ENCODE results near the gene ZBTB25.
"Not testable (repeated sequence)": the region's sequence is repeated elsewhere in the genome, so short reads cannot be mapped to it uniquely, and the experiment has no call there.

The ZBTB25 gene

DNA sequence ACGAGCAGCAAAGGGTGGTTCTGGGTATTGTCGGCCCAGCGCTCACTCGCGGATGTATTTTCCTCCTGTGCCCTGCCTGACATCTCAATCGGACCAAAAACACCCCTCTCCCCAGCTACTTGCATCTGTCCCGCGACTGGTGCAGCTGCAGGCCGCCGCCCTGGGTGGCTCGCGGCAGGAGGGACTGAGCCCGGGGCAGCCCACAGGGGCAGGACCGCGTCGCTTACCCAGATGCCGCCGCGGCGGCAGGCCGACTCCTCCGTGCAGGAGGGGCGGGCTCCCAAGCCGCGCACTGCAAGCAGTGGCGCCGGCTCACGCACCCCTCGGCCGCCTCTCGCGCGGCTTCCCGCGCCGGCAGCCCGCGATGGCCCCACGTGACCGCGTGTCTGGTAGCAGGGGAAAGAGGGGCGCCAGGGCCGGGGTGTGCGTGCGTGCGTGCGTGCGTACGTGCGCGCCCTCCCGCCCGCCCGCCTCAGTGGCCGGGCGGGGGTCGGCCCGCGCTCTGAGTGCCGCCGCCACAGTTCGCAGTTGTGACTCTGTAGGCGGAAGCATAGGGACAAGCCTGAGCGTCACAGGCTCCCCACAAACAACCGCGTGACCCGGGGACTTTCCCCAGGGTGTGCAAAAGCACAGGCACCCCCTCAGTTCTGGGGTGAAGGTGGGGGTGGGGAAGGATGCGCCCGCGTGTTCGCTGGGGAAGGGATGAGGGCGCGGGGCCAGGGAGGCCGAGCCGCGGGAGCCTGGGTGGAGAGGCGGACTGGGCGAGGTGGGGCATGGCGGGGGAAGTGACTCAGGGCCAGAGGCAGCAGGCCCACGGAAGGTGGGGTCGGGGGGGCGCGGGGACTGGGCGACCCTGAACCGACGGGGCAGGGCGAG, at the start of gene ZBTB25:
Gene ZBTB25, minus strand, starts transcription at position 405 of the 876 bp plus-strand sequence. CDS start 13,305 bp downstream, outside the sequence.
- DNase-seq: peak; percentile 88

GRCh38 chr14:64550621-64551333, 47.1 kb upstream of the ZBTB25 start:
- DNase-seq: no peak

DNA sequence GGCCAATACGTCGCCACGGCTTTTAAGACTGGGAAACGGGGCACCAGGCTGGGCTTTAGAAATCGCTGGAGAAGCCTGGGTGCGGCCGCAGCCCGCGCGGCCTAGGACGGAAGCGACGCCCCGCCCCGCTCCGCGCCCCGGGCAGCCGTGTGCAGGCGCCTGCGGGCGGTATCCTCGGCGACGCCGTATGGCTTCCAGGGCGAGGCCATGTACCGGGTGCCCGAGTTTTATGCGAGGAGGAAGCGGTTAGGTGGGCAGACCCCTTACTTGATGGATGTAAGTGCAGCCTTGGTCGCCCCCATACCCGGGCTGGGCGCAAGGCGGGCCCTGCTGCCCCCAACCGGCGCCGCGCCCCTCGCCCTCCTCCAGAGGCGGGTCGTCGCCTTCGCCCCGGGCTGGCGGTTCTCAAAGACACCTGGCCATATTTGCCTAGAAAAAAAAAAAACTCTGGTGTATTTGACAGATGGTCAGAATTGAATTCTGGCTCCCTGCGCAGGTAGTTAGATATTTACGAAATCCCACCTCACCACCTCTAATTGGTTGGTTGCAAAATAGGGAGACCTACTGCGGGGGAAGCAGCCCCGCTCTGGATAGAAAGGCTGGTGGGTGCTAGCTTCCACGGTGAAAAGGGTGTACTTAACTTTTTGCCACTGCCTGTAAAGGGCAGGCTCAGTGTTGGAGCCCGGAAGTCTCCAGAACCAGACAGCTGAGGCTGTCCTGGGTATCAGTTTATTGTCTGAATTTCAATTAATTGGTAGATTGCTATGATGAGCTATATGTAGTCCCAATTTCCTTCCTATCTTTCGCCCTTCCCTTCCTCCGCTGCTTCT, 46.4 kb upstream of the ZBTB25 start, which contains the start of gene PPP1R36:
Gene PPP1R36, plus strand, starts transcription at position 171 of the 830 bp plus-strand sequence. Its CDS starts 37 bp downstream, at position 208.
- peak; percentile 50 for DNase-seq

- no peak for DNase-seq
These were observed 45.4 kb upstream of the ZBTB25 start for GRCh38 chr14:64549016-64549415.

DNA sequence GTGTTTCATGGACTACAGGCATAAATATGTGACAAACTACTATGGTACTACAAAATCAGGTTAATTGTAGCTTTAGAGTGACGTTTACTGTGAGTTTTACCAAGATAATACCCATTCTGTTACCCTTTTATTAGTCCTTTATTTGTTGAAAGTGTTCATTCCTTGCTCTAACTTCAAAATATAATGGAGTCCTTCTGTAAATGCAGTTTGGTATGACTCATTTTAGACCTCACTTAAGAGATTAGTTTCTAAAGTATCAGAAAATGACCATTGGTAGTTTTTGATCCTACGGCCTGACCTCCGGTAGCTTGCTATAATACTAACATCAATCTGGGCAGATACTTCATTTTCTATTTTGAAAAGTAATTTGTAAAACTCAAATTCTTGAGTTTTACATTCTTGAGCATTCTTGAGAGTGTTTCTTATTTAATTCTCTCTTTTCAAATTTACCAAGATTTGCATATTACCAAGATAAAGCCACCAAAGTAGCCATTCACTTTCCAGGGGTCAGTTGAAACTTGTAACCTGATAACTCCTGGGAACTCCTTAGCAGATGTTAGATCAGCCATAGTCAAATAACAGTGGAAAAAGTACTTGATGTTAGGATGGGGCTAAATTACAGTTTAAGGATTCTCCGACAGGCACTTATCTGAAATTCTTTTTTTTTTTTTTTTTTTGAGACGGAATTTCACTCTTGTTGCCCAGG, 41.1 kb upstream of the ZBTB25 start:
- no peak for DNase-seq

DNA sequence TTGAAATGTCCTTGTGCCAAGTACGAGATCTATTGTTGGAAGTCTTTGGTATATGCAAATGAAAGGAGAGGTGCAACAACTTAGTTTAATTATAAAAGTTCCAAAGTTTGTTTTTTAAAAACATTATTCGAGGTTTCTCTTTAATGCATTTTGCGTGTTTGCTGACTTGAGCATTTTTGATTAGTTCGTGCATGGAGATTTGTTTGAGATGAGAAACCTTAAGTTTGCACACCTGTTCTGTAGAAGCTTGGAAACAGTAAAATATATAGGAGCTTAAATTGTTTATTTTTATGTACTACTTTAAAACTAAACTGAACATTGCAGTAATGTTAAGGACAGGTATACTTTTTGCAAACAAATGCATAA, 39.2 kb upstream of the ZBTB25 start:
- no peak for DNase-seq

DNA sequence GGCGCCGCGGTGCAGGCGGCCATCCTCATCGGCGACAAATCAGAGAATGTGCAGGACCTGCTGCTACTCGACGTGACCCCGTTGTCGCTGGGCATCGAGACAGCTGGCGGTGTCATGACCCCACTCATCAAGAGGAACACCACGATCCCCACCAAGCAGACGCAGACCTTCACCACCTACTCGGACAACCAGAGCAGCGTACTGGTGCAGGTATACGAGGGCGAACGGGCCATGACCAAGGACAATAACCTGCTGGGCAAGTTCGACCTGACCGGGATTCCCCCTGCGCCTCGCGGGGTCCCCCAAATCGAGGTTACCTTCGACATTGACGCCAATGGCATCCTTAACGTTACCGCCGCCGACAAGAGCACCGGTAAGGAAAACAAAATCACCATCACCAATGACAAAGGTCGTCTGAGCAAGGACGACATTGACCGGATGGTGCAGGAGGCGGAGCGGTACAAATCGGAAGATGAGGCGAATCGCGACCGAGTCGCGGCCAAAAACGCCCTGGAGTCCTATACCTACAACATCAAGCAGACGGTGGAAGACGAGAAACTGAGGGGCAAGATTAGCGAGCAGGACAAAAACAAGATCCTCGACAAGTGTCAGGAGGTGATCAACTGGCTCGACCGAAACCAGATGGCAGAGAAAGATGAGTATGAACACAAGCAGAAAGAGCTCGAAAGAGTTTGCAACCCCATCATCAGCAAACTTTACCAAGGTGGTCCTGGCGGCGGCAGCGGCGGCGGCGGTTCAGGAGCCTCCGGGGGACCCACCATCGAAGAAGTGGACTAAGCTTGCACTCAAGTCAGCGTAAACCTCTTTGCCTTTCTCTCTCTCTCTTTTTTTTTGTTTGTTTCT, 38.6 kb upstream of the ZBTB25 start:
- DNase-seq: no peak

DNA sequence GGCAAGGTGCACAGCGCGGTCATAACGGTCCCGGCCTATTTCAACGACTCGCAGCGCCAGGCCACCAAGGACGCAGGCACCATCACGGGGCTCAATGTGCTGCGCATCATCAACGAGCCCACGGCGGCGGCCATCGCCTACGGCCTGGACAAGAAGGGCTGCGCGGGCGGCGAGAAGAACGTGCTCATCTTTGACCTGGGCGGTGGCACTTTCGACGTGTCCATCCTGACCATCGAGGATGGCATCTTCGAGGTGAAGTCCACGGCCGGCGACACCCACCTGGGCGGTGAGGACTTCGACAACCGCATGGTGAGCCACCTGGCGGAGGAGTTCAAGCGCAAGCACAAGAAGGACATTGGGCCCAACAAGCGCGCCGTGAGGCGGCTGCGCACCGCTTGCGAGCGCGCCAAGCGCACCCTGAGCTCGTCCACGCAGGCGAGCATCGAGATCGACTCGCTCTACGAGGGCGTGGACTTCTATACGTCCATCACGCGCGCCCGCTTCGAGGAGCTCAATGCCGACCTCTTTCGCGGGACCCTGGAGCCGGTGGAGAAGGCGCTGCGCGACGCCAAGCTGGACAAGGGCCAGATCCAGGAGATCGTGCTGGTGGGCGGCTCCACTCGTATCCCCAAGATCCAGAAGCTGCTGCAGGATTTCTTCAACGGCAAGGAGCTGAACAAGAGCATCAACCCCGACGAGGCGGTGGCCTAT, 37.8 kb upstream of the ZBTB25 start:
- DNase-seq: no peak

DNA sequence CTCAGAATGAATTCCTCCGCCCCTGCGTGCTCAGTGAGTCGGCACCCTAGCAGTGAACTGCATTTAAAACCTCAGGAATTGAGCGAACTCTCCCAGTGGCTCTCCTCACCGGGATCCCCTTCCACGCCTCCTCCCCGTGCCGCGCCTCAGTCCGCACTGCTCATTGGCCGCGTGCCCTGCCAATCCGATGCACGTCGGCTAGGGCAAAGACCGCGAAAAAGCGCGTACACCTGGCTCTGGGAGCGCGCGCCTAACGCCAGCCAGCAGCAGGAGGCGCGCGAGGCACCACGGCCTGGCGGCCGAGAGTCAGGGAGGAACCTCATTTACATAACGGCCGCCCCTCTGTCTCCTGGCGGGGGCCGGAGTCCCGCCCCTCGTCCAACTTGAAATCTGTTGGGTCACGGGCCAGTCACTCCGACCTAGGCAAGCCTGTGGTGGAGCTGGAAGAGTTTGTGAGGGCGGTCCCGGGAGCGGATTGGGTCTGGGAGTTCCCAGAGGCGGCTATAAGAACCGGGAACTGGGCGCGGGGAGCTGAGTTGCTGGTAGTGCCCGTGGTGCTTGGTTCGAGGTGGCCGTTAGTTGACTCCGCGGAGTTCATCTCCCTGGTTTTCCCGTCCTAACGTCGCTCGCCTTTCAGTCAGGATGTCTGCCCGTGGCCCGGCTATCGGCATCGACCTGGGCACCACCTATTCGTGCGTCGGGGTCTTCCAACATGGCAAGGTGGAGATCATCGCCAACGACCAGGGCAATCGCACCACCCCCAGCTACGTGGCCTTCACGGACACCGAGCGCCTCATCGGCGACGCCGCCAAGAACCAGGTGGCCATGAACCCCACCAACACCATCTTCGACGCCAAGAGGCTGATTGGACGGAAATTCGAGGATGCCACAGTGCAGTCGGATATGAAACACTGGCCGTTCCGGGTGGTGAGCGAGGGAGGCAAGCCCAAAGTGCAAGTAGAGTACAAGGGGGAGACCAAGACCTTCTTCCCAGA, 36.9 kb upstream of the ZBTB25 start, which contains the start of gene HSPA2:
Gene HSPA2, plus strand, starts transcription at position 534 of the 995 bp plus-strand sequence. Its CDS starts 109 bp downstream, at position 643.
- peak; percentile 96 for DNase-seq

DNA sequence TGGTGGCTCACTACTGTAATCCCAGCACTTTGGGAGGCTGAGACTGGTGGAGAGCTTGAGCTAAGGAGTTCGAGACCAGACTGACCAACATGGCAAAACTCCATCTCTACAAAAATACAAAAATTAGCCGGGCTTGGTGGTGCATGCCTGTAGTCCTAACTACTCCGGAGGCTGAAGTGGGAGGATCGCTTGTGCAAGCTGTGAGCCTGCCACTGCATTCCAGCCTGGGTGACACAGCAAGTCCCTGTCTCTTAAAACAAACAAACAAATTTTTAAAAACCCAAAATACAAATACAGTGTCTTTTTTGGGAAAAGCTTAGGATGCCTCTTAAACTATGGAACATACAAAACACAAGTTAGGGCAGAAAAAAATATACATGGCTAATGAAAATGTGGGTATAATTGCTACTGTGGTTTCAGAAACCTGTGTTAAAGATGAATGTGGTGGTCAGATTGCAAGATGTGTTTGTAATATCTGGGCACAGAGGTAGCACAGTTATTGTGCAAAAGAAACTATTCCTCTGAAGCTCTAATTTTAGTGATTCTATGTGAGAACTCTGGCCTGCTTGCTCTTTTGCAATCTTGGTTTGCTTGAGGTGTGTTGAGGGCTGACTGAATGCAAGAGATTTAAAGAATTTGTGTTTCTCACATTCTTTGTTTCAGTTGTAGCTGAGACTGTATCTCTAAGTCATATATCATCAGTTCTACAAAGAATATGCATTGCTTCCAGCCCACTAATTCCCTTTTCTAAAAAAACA, 33.0 kb upstream of the ZBTB25 start:
- no peak for DNase-seq

DNA sequence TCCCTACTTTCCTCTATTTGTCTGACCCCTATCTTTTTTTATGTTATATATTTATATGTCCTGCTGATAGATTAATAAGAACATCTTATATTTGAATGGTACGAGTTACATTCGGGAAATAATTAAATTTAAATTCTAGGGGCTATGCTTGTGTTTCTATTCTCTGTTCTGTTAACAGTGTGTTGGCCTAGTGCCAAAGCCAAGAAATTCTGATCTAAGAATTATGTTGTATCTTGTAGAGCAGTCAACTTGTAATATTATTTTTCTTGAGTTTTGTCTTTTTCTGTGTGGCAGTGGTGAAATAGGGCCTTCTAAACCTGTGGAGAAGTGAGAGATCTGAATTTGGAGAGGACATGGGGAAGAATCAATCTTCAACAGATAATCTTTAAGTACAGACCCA, 27.9 kb upstream of the ZBTB25 start:
- DNase-seq: no peak

- DNase-seq: no peak
These were observed 21.7 kb upstream of the ZBTB25 start for GRCh38 chr14:64525354-64525753.

DNA sequence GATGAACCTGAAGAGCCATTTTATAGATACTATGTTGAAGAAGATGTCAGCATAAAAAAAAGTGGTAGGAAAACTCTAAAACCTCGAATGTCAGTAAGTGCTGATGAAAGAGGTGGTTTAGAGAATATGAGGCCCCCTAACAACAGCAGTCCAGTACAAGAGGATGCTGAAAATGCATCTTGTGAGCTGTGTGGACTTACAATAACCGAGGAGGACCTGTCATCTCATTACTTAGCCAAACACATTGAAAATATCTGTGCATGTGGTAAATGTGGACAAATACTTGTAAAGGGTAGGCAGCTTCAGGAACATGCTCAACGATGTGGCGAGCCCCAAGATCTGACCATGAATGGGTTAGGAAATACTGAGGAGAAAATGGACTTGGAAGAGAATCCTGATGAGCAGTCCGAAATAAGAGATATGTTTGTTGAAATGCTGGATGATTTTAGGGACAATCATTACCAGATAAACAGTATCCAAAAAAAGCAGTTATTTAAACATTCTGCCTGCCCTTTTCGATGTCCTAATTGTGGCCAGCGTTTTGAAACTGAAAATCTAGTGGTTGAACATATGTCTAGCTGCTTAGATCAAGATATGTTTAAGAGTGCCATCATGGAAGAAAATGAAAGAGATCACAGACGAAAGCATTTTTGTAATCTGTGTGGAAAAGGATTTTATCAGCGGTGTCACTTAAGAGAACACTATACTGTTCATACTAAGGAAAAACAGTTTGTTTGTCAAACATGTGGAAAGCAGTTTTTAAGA, 19.1 kb upstream of the ZBTB25 start:
- no peak for DNase-seq

DNA sequence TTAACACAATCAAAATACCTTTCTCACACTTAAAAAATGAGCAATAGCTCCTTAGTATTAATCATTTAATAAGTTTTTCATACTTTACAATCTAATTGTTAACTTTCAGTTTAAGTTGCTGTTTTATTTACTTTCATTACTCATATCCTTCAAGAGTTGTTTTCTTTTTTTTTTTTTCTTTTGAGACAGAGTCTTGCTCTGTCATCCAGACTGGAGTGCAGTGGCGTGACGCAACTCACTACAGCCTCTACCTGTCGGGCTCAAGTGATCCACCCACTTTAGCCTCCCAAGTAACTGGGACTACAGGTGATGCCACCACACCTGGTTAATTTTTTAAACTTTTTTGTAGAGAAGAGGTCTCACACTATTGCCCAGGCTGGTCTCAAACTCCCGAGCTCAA, 17.1 kb upstream of the ZBTB25 start:
- no peak for DNase-seq

GRCh38 chr14:64518229-64518628, 14.6 kb upstream of the ZBTB25 start:
- no peak for DNase-seq

- not testable (repeated sequence) for DNase-seq
These were observed 14.0 kb upstream of the ZBTB25 start for GRCh38 chr14:64517667-64518066.

DNA sequence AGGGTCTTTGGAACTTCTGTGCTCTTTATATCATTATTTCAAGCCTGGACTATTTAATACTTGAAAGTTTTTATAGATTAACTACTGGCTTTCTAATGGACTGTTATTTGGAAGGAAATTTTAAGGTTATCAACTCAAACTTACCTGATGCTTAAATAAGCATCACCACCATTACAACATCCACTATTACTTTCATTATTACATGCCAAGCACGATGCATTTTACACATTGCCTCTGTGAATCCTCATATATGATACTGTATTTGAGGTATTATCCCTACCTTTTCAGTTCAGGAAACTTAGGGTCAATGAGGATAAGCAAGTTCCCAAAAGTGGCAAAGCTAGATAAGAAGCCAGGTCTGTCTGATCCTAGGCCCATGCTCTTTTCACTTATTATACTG, 13.3 kb upstream of the ZBTB25 start:
- DNase-seq: no peak

DNA sequence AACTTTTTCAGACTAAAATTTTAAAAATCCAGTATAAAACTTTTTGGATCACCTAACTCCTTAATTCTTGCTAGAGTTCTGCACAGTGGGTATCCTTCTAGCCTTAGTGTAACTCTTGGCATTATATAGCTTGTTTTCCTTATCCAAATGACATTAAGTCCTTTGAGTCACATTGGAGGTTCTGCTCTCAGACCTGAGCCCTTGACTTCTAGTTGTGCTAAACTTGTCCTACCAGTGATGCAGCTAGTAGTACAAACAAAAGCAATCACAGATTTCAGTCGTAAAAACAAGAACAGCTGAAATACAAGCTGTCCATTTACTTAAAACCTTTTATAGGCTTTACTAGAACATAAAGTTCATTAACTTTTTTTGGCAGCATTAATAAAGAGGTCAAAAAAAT, 11.4 kb upstream of the ZBTB25 start:
- no peak for DNase-seq

Measured in RPMI8226 (cell line).